Stimulated activated effector memory CD8-positive, alpha-beta T cell treated with anti-CD3 and anti-CD28 coated beads, Interleukin-12 subunit alpha, Interleukin-12 subunit beta, amount 100 ng/mL, for 72 hours (primary cell): ENCODE results near the gene ARMS2.

ENCODE experiments used
- ATAC-seq: fragments of 150-1000 bp; cut with Tn5 transposase; 2 replicates; pipeline ENCODE4 v1.10.0; 2021
- DNase-seq, 2 donors: peaks; one replicate each; pipeline ENCODE4 v3.0.0; 2021 to 2022; ENCODE audit warnings: low spot score in 2 of 2
- H3K27ac Mint-ChIP-seq: one replicate; pipeline ENCODE4 v1.8.0; 2022; ENCODE audit warnings: mild to moderate bottlenecking, mixed read lengths
- H3K36me3 Mint-ChIP-seq: one replicate; pipeline ENCODE4 v1.8.0; 2022; ENCODE audit warnings: mild to moderate bottlenecking, mixed read lengths
- H3K4me1 Mint-ChIP-seq: one replicate; pipeline ENCODE4 v1.8.0; 2022; ENCODE audit warnings: mixed read lengths
- H3K4me3 Mint-ChIP-seq: one replicate; pipeline ENCODE4 v1.8.0; 2022; ENCODE audit warnings: mild to moderate bottlenecking, mixed read lengths
- H3K9me3 Mint-ChIP-seq: one replicate; pipeline ENCODE4 v1.8.0; 2022; ENCODE audit warnings: mixed read lengths

Gene ARMS2

DNA sequence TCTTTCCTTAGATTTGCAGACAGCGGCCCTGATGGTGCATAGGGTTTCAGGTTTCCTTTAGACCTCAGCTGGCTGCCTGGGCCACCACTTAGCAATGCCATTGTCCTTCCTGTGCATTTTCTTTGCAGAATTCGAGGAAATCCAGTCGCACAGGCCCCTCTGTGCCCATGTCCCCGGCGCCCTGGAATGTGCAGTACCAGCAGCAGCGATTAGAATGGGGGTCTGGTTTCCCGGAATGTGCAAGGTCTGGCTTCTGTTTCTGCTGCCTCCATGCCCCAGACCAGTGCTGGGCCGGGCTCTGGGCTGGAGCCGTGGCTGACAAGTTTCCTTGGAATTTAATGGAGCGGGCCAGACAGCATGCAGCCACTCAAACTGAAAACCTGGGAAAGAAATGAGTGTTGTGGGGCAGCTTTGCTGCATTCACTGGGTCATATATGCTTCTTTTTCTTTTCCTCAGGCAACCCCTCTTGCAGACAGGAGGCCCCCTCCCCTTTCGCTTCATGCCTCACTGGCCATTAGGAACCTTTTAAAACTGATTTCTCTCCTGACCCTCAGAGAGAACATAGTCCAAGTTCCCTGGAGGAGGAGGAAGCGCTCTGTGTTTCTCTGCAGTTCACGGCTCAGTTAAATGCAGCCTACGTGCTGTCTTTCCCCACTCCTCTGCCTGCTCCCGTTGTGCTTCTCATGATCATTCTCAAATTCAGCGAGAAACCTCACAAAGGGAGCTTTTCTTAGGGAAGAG is 21.3 kb downstream of the ARMS2 start:
- peaks cover 6% of the 10 kb centered on the region for H3K4me1 Mint-ChIP-seq
- no peaks in the 10 kb centered on the region for H3K36me3 Mint-ChIP-seq
- H3K27ac Mint-ChIP-seq, result no peak overlapping the region
- ATAC-seq (no peak), DNase-seq (no peak)
- H3K4me3 Mint-ChIP-seq, result no peak overlapping the region
- H3K9me3 Mint-ChIP-seq, result no peaks in the 10 kb centered on the region

DNA sequence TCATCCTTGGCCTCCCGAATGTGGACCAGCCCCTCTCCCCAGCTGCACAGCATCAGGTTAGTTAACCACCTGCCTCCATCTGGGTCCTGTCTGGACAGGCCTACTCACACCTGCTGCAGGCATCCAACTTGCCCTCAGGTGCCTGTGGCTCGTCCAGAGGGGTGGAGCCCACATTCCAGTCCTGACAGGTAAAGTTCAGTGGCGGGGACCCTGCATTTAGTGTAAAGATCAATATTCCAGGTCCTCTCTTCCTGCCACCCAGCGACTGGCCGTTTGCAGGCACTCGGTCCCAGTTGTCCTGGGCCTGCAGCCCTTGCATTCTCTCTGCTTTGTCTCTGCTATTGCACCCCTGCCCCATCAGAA is 21.9 kb downstream of the ARMS2 start:
- DNase-seq, result no peak
- ATAC-seq, result no peak
- H3K9me3 Mint-ChIP-seq, result no peaks in the 10 kb centered on the region
- H3K36me3 Mint-ChIP-seq, result no peaks in the 10 kb centered on the region
- H3K4me1 Mint-ChIP-seq, result peaks cover 6% of the 10 kb centered on the region
- H3K27ac Mint-ChIP-seq, result no peak overlapping the region
- H3K4me3 Mint-ChIP-seq, result no peak overlapping the region

- DNase-seq (no peak), ATAC-seq (no peak)
- Mint-ChIP-seq H3K9me3 (peaks cover 3% of the 10 kb centered on the region), H3K36me3 (no peaks in the 10 kb centered on the region), H3K4me1 (peaks cover 6% of the 10 kb centered on the region), H3K4me3 (no peak overlapping the region), H3K27ac (no peak overlapping the region)
Observed at GRCh38 chr10:122477436-122477835, 23.0 kb downstream of the ARMS2 start.

DNA sequence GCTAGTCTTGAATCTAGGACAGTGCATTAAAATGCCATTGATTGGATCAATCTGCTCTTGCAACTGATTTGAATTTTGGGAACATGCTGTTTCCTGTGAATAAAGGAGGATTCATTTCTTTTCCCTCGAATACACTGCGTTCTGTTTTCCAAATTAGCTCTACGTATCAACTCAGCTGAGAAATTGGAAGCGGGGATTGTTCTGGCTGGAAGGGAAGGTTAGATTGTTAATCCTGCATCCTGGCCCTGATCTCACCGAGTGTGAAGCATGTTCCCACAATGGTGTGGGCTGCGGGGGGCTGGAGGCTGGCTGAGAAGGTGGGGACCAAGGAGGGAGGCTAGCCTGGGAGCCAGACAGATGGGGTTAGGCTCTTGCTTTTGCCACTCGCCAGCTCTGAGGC is 24.5 kb downstream of the ARMS2 start:
- ATAC-seq (no peak), DNase-seq (no peak)
- Mint-ChIP-seq H3K4me1 (peaks cover 6% of the 10 kb centered on the region), H3K9me3 (peaks cover 3% of the 10 kb centered on the region), H3K27ac (no peak overlapping the region), H3K4me3 (no peak overlapping the region), H3K36me3 (no peaks in the 10 kb centered on the region)

GRCh38 chr10:122480146-122480833 is 25.8 kb downstream of the ARMS2 start:
- H3K9me3 Mint-ChIP-seq, result peaks cover 3% of the 10 kb centered on the region
- H3K4me1 Mint-ChIP-seq, result no peaks in the 10 kb centered on the region
- no peak overlapping the region for H3K4me3 Mint-ChIP-seq
- no peak overlapping the region for H3K27ac Mint-ChIP-seq
- ATAC-seq (no peak), DNase-seq (no peak)
- H3K36me3 Mint-ChIP-seq, result no peaks in the 10 kb centered on the region

- Mint-ChIP-seq H3K27ac (no peak overlapping the region), H3K4me3 (no peak overlapping the region), H3K36me3 (no peaks in the 10 kb centered on the region), H3K4me1 (peaks cover 4% of the 10 kb centered on the region), H3K9me3 (peaks cover 3% of the 10 kb centered on the region)
- no peak for DNase-seq
- ATAC-seq, result no peak
Observed at GRCh38 chr10:122481296-122482056, 27.0 kb downstream of the ARMS2 start.

DNA sequence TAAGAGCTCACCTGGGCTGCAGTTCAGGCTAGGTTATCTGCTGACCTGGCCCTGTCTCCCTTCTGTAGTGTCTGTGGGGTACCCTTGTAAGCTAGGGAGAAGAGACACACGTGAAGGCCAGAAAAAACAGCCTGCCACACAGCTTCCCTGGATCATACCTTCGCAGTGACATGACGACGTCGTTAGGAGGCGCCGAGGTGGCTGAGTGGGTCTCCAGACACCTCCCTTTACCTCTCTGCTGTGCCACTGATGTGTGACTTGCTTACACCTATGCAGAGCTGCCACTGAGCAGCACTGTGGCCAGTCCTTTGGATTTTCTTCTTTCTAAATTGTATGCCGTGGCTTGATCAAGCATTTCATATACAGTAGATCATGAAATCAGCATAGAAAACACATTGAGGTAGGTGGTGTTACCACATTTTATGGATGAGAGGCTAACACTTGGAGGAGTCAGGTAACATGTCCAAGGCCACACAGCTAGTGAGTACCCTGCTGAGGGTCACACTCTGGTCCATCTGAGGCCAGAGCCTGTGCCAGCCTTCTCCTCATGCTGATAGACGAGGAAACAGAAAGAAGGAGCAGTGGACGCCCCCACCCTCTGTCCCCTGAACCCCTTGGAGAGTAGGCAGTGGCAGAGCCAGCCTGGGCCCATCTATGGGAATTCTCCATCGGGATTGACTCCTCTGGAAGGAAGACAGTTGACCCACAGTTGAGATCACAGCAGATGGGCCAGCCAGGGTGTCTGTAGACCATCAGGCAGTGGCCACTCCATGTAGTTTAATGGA is 30.0 kb downstream of the ARMS2 start:
- no peak overlapping the region for H3K4me3 Mint-ChIP-seq
- ATAC-seq, result no peak

GRCh38 chr10:122485670-122486069 is 31.2 kb downstream of the ARMS2 start:
- Mint-ChIP-seq H3K36me3 (no peaks in the 10 kb centered on the region), H3K4me1 (peaks cover 17% of the 10 kb centered on the region), H3K4me3 (no peak overlapping the region), H3K27ac (no peak overlapping the region), H3K9me3 (peaks cover 3% of the 10 kb centered on the region)
- ATAC-seq, result no peak
- DNase-seq, result no peak

More for the DNA sequence above, 30.0 kb downstream of the ARMS2 start:
- Mint-ChIP-seq H3K4me1 (peaks cover 10% of the 10 kb centered on the region), H3K9me3 (peaks cover 3% of the 10 kb centered on the region), H3K36me3 (no peaks in the 10 kb centered on the region), H3K27ac (no peak overlapping the region)
- DNase-seq, result no peak

DNA sequence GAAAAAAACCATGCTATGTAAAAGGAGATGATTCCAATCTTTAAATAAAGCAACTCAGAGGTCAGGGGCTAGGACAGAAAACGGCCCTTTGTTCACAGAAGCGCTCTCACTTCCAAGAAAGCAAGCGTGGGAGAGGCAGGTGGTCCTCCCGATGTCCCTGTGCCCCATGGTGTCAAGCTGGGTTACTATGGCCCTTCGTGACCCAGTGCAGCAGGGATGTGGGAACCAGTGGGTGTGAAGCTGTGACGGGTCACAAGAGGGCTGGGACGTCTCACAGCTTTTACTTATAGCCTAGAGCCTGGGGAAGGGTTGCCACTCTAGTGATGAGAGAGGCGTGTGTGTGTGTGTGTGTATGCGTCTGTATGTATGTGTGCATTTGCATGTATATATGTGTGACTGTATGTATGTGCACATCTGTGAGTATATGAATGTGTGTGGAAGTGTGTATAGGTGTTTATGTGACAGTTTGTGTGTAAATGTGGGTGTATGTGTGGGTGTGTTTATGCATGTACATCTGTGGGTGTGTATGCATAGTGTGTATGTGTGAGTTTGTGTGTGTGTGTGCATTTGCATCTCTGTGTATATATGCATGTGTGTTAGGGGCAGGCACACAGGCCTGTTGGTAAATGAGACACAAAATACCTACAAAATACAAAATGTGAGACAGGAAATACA is 32.1 kb downstream of the ARMS2 start:
- Mint-ChIP-seq H3K27ac (no peak overlapping the region), H3K4me3 (no peak overlapping the region), H3K4me1 (peaks cover 26% of the 10 kb centered on the region), H3K9me3 (peaks cover 3% of the 10 kb centered on the region), H3K36me3 (no peaks in the 10 kb centered on the region)
- ATAC-seq, result peak; percentile 14
- DNase-seq, result no peak

GRCh38 chr10:122487174-122487765 is 32.8 kb downstream of the ARMS2 start:
- H3K27ac Mint-ChIP-seq, result no peak overlapping the region
- DNase-seq (no peak), ATAC-seq (no peak)
- no peaks in the 10 kb centered on the region for H3K9me3 Mint-ChIP-seq
- no peaks in the 10 kb centered on the region for H3K36me3 Mint-ChIP-seq
- H3K4me1 Mint-ChIP-seq, result peaks cover 32% of the 10 kb centered on the region
- no peak overlapping the region for H3K4me3 Mint-ChIP-seq

- ATAC-seq (peak; percentile 36), DNase-seq (no peak)
- Mint-ChIP-seq H3K27ac (no peak overlapping the region), H3K4me3 (no peak overlapping the region), H3K36me3 (no peaks in the 10 kb centered on the region), H3K4me1 (peaks cover 38% of the 10 kb centered on the region), H3K9me3 (no peaks in the 10 kb centered on the region)
Observed at GRCh38 chr10:122490268-122490667, 35.8 kb downstream of the ARMS2 start.

DNA sequence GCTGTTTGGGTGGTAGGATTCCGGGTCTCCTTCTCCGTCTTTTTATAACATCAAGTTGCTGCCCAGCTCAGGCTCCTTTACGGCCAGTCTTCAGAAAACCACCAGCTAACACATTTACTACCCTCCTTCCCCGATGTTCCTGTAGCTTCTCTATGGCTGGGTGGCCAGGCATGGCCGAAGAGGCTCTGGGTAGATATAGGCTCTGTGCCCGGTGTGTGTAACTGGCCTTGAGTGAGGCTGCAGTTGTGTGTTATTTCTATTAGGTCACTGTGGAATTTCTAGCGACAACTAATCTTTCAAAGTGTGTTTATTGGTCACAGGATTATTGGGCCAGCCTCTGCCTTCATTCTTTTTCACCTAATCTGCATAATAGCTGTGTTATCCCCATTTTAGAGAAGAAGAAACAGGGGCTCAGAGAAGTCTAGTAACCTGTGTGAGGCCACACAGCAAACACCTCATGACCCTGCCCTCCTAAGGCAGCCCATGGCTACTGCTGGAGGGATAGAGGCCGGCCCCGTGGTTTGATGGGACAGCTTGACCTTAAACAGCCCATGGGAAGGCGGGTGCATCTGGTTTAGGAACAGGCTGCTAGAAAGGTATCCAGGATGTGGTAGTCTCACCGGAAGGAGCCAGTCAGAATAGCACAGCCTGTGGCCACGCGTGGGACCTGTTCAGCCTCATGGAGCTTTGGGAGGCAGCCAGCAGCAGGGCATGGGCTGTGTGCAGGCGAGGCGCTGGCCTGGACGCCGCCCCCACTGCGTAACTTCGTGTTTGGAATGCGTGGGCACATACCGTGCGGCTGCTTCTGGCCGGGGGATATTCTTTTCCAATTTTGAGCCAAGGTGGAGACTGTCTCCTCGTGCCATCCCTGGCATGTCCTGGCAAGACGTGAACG is 36.6 kb downstream of the ARMS2 start:
- Mint-ChIP-seq H3K4me1 (peaks cover 42% of the 10 kb centered on the region), H3K36me3 (no peaks in the 10 kb centered on the region), H3K27ac (peak overlapping the region; percentile 50), H3K4me3 (peak overlapping the region; percentile 46), H3K9me3 (no peaks in the 10 kb centered on the region)
- ATAC-seq (peak; percentile 95), DNase-seq (peak; percentile 20 to 58)

GRCh38 chr10:122492006-122492405 is 37.6 kb downstream of the ARMS2 start:
- DNase-seq (no peak), ATAC-seq (peak; percentile 36)

More at GRCh38 chr10:122492006-122492405, 37.6 kb downstream of the ARMS2 start:
- no peaks in the 10 kb centered on the region for H3K36me3 Mint-ChIP-seq
- peak overlapping the region; percentile 46 for H3K4me3 Mint-ChIP-seq
- no peaks in the 10 kb centered on the region for H3K9me3 Mint-ChIP-seq
- no peak overlapping the region for H3K27ac Mint-ChIP-seq
- peaks cover 39% of the 10 kb centered on the region for H3K4me1 Mint-ChIP-seq
